HEK293 (cell line): ENCODE data around the gene ZNF175.

Experiments used
- CTCF ChIA-PET: fragments of 350-600 bp; formaldehyde crosslinking; extraction: SDS; loops from one replicate; lab custom pipeline; 2021; ENCODE audit warnings: antibody characterized with exemption; lab: Yijun Ruan, JAX
- POLR2A ChIA-PET: fragments of 300-600 bp; formaldehyde crosslinking; extraction: SDS; loops from one replicate; lab custom pipeline; 2020; ENCODE audit warnings: antibody characterized with exemption, inconsistent platforms; lab: Yijun Ruan, JAX
- H3K27ac ChIP-seq: fragments of 200-500 bp; sonication (Bioruptor generic); 2 replicates; pipeline ENCODE4 v1.5.1; 2014; ENCODE audit warnings: low read depth, low read length, control low read depth, inconsistent platforms; ENCODE audit errors: extremely low read depth
- H3K36me3 ChIP-seq, 2 experiments: fragments of 200-500 bp in 1 of 2; sonication (Bioruptor generic) in 1 of 2; 1 replicate in 1 of 2; 2 replicates in 1 of 2; pipeline ENCODE4 v1.5.1; 2014 to 2017; ENCODE audit warnings: inconsistent platforms in 2 of 2, low read length in 2 of 2; ENCODE audit not compliant: control insufficient read depth in 2 of 2, insufficient read depth in 1 of 2
- H3K4me1 ChIP-seq: fragments of 200-500 bp; sonication (Bioruptor generic); 2 replicates; pipeline ENCODE4 v1.5.1; 2014; ENCODE audit warnings: mild to moderate bottlenecking, low read length, inconsistent platforms; ENCODE audit not compliant: control insufficient read depth, insufficient read depth
- H3K4me3 ChIP-seq: 2 replicates; pipeline ENCODE4 v1.5.1; 2011; ENCODE audit warnings: low read depth, mild to moderate bottlenecking, control low read depth, low read length, moderate library complexity
- H3K9me3 ChIP-seq: fragments of 200-500 bp; sonication (Bioruptor generic); 2 replicates; pipeline ENCODE4 v1.5.1; 2014; ENCODE audit warnings: low read depth, low read length, inconsistent platforms; ENCODE audit not compliant: control insufficient read depth, insufficient read depth
- MZF1 ChIP-seq: fragments of 450-650 bp; formaldehyde crosslinking; IDR thresholded peaks from 2 replicates; pipeline ENCODE4 v1.5.1; 2017; ENCODE audit warnings: missing biosample characterization, missing genetic modification characterization, borderline replicate concordance
- REPIN1 ChIP-seq: fragments of 450-650 bp; formaldehyde crosslinking; IDR thresholded peaks from 2 replicates; pipeline ENCODE4 v1.5.1; 2017; ENCODE audit warnings: missing biosample characterization, missing genetic modification characterization, low read depth
- SETDB1 ChIP-seq: IDR thresholded peaks from one replicate; pipeline ENCODE4 v1.6.1; 2017; ENCODE audit warnings: mild to moderate bottlenecking, low read length, moderate library complexity, mixed read lengths; ENCODE audit not compliant: insufficient read length
- ZFP37 ChIP-seq: fragments of 450-650 bp; formaldehyde crosslinking; IDR thresholded peaks from 2 replicates; pipeline ENCODE4 v1.5.1; 2016; ENCODE audit warnings: missing biosample characterization, missing genetic modification characterization
- ZNF112 ChIP-seq: fragments of 450-650 bp; formaldehyde crosslinking; IDR thresholded peaks from 2 replicates; pipeline ENCODE4 v1.5.0; 2017; ENCODE audit warnings: missing biosample characterization, missing genetic modification characterization
- ZNF239 ChIP-seq: fragments of 450-650 bp; formaldehyde crosslinking; IDR thresholded peaks from 2 replicates; pipeline ENCODE4 v1.5.1; 2016; ENCODE audit warnings: missing biosample characterization, missing genetic modification characterization
- ZNF24 ChIP-seq: fragments of 450-650 bp; formaldehyde crosslinking; IDR thresholded peaks from 2 replicates; pipeline ENCODE4 v1.5.1; 2016; ENCODE audit warnings: missing biosample characterization, missing genetic modification characterization
- ZNF274 ChIP-seq, 2 experiments: fragments of 200-500 bp in 1 of 2; fragments of 450-650 bp in 1 of 2; sonication (Bioruptor generic) in 1 of 2; formaldehyde crosslinking in 1 of 2; IDR thresholded peaks; 2 replicates each; pipeline versions ENCODE4 v1.5.1 to v1.6.1; 2014 to 2016; ENCODE audit warnings: borderline replicate concordance in 1 of 2, inconsistent platforms in 1 of 2, low read length in 1 of 2, missing biosample characterization in 1 of 2, missing genetic modification characterization in 1 of 2
- ZNF335 ChIP-seq: fragments of 450-650 bp; formaldehyde crosslinking; conservative IDR thresholded peaks from 2 replicates; pipeline ENCODE4 v1.5.1; 2016; ENCODE audit warnings: missing biosample characterization, missing genetic modification characterization
- ZNF354C ChIP-seq: fragments of 450-650 bp; formaldehyde crosslinking; IDR thresholded peaks from 2 replicates; pipeline ENCODE4 v1.5.1; 2016; ENCODE audit warnings: missing biosample characterization, missing genetic modification characterization, low read depth, borderline replicate concordance
- ZNF544 ChIP-seq: fragments of 450-650 bp; formaldehyde crosslinking; IDR thresholded peaks from 2 replicates; pipeline ENCODE4 v1.5.0; 2017; ENCODE audit warnings: missing biosample characterization, missing genetic modification characterization
- ZNF560 ChIP-seq: fragments of 450-650 bp; formaldehyde crosslinking; IDR thresholded peaks from 2 replicates; pipeline ENCODE4 v1.5.1; 2017; ENCODE audit warnings: missing biosample characterization, missing genetic modification characterization, borderline replicate concordance
- ZNF585B ChIP-seq: fragments of 450-650 bp; formaldehyde crosslinking; IDR thresholded peaks from 2 replicates; pipeline ENCODE4 v1.5.1; 2016; ENCODE audit warnings: missing biosample characterization, missing genetic modification characterization
- ZNF621 ChIP-seq: fragments of 450-650 bp; formaldehyde crosslinking; IDR thresholded peaks from 2 replicates; pipeline ENCODE4 v1.5.1; 2017; ENCODE audit warnings: missing biosample characterization, missing genetic modification characterization
- ZNF626 ChIP-seq: fragments of 450-650 bp; sonication (Bioruptor Pico); formaldehyde crosslinking; IDR thresholded peaks from 2 replicates; pipeline ENCODE4 v1.5.1; 2018; ENCODE audit warnings: missing biosample characterization, missing genetic modification characterization, inconsistent platforms
- ZNF677 ChIP-seq: fragments of 450-650 bp; IDR thresholded peaks from 2 replicates; pipeline ENCODE4 v1.5.0; 2018; ENCODE audit warnings: missing biosample characterization, mild to moderate bottlenecking, missing genetic modification characterization, moderate library complexity
- ZNF792 ChIP-seq: fragments of 450-650 bp; formaldehyde crosslinking; IDR thresholded peaks from 2 replicates; pipeline ENCODE4 v1.5.1; 2016; ENCODE audit warnings: missing biosample characterization, missing genetic modification characterization
- TF ChIP-seq, protein P1 (sequence below): sonication (generic); formaldehyde crosslinking; IDR thresholded peaks from 2 replicates; pipeline ENCODE4 v1.8.1; 2022; ENCODE audit warnings: mild to moderate bottlenecking, moderate library complexity, missing genetic modification reagents
- TF ChIP-seq, protein P2 (sequence below): fragments of 450-650 bp; formaldehyde crosslinking; conservative IDR thresholded peaks from 2 replicates; pipeline ENCODE4 v1.5.1; 2016; ENCODE audit warnings: low read depth, missing biosample characterization, missing genetic modification characterization
- TF ChIP-seq, protein P3 (sequence below): fragments of 450-650 bp; formaldehyde crosslinking; IDR thresholded peaks from 2 replicates; pipeline ENCODE4 v1.5.1; 2016; ENCODE audit warnings: missing biosample characterization, missing genetic modification characterization

Gene ZNF175

DNA sequence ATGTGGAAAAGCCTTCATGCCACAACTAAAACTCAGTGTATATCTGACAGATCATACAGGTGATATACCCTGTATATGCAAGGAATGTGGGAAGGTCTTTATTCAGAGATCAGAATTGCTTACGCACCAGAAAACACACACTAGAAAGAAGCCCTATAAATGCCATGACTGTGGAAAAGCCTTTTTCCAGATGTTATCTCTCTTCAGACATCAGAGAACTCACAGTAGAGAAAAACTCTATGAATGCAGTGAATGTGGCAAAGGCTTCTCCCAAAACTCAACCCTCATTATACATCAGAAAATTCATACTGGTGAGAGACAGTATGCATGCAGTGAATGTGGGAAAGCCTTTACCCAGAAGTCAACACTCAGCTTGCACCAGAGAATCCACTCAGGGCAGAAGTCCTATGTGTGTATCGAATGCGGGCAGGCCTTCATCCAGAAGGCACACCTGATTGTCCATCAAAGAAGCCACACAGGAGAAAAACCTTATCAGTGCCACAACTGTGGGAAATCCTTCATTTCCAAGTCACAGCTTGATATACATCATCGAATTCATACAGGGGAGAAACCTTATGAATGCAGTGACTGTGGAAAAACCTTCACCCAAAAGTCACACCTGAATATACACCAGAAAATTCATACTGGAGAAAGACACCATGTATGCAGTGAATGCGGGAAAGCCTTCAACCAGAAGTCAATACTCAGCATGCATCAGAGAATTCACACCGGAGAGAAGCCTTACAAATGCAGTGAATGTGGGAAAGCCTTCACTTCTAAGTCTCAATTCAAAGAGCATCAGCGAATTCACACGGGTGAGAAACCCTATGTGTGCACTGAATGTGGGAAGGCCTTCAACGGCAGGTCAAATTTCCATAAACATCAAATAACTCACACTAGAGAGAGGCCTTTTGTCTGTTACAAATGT, 16.4 kb downstream of the ZNF175 start:
- H3K4me3 ChIP-seq = no peak overlapping the region
- H3K9me3 ChIP-seq = no peaks in the 10 kb centered on the region
- peaks cover 12 to 53% of the 10 kb centered on the region in 2 experiments for H3K36me3 ChIP-seq

DNA sequence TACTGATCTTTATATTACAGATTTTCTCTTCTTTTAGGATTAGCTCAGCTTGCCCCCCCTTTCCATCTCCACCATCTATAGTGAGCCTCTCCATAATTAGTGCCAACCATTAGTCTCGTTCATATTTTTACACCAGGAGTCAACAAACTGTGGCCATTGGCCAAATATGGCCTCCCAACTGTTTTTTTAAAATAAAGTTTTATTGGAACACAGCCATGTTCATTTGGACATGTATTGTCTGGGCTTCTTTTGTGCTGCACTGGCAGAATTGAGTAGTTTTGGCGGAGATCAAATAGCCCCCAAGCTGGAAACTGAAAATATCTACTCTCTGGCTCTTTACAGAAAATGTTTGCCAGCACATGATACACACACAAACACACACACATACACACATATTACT, 18.4 kb downstream of the ZNF175 start:
- Histone ChIP-seq H3K4me1 (no peaks in the 10 kb centered on the region), H3K4me3 (no peak overlapping the region), H3K27ac (no peak overlapping the region), H3K9me3 (no peaks in the 10 kb centered on the region), H3K36me3 (peaks cover 5 to 33% of the 10 kb centered on the region in 2 experiments; a peak in 2 of 3 replicates)
- POLR2A ChIA-PET = no interaction called here
- CTCF ChIA-PET = no interaction called here
- TF ChIP-seq REPIN1 (tag by site-specific recombination) = no peak

More for the DNA sequence above, 16.4 kb downstream of the ZNF175 start:
- no peaks in the 10 kb centered on the region for H3K4me1 ChIP-seq
- ChIA-PET POLR2A (no interaction called here), CTCF (interaction anchor here (0.6 kb wide), 1 partner anchor 24 kb away, joined by 4 read pairs; no protein-coding TSS in a partner anchor)
- H3K27ac ChIP-seq = no peak overlapping the region
- TF ChIP-seq ZNF239 (0 out of 2 replicates have a peak, but pooled peaks have one; percentile 59), SETDB1 (peak; percentile 93), ZFP37 (no peak), ZNF274 (IDR thresholded peaks at IDR 0.05; ENCODE audit: low read length) (no peak), ZNF274 (tag by site-specific recombination; IDR thresholded peaks at IDR 0.05; ENCODE audit: borderline replicate concordance) (peak; percentile 27; the same call in 1 of the 2 replicates)

DNA sequence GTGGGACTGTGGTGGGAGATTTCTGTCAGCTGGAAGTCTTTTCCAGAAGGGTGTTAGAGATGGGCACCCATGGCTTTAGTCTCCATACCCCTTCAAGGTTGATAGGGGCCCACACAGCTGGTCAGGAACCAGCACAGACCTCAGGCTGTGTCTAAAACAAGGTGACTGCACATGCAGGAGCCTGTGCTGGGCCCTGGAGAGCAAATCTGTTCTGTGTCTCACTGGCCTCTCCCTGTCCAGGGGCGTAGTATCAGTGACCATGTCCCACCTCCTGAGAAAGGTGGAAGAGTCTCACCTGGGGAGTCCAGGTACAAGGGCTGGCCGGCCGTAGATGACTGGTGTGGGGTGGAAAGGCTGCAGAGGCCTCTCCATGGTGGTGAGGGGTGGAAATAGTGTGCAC, 19.4 kb downstream of the ZNF175 start:
- no peak overlapping the region for H3K27ac ChIP-seq
- TF ChIP-seq, protein P1, sequence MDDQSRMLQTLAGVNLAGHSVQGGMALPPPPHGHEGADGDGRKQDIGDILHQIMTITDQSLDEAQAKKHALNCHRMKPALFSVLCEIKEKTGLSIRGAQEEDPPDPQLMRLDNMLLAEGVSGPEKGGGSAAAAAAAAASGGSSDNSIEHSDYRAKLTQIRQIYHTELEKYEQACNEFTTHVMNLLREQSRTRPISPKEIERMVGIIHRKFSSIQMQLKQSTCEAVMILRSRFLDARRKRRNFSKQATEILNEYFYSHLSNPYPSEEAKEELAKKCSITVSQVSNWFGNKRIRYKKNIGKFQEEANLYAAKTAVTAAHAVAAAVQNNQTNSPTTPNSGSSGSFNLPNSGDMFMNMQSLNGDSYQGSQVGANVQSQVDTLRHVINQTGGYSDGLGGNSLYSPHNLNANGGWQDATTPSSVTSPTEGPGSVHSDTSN (CRISPR knock-in tag) = no peak
- TF ChIP-seq ZNF544 (tag by site-specific recombination) (no peak), ZNF354C (tag by site-specific recombination) (no peak), ZNF677 (no peak), ZNF112 (tag by site-specific recombination) (no peak), ZNF585B (tag by site-specific recombination) (no peak), MZF1 (tag by site-specific recombination) (no peak), ZNF792 (no peak), ZNF560 (tag by site-specific recombination) (no peak), ZNF626 (tag by site-specific recombination) (no peak), ZNF335 (tag by site-specific recombination) (no peak), ZNF621 (no peak), ZNF24 (tag by site-specific recombination) (no peak)
- TF ChIP-seq, protein P2, sequence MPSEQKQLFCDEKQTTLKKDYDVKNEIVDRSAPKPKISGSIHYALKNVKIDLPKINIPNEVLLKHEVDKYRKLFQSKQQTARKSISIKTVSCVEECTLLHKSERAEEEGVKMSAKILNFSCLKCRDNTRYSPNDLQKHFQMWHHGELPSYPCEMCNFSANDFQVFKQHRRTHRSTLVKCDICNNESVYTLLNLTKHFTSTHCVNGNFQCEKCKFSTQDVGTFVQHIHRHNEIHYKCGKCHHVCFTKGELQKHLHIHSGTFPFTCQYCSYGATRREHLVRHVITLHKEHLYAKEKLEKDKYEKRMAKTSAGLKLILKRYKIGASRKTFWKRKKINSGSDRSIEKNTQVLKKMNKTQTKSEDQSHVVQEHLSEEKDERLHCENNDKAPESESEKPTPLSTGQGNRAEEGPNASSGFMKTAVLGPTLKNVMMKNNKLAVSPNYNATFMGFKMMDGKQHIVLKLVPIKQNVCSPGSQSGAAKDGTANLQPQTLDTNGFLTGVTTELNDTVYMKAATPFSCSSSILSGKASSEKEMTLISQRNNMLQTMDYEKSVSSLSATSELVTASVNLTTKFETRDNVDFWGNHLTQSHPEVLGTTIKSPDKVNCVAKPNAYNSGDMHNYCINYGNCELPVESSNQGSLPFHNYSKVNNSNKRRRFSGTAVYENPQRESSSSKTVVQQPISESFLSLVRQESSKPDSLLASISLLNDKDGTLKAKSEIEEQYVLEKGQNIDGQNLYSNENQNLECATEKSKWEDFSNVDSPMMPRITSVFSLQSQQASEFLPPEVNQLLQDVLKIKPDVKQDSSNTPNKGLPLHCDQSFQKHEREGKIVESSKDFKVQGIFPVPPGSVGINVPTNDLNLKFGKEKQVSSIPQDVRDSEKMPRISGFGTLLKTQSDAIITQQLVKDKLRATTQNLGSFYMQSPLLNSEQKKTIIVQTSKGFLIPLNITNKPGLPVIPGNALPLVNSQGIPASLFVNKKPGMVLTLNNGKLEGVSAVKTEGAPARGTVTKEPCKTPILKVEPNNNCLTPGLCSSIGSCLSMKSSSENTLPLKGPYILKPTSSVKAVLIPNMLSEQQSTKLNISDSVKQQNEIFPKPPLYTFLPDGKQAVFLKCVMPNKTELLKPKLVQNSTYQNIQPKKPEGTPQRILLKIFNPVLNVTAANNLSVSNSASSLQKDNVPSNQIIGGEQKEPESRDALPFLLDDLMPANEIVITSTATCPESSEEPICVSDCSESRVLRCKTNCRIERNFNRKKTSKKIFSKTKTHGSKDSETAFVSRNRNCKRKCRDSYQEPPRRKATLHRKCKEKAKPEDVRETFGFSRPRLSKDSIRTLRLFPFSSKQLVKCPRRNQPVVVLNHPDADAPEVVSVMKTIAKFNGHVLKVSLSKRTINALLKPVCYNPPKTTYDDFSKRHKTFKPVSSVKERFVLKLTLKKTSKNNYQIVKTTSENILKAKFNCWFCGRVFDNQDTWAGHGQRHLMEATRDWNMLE (tag by site-specific recombination) = no peak
- TF ChIP-seq, protein P3, sequence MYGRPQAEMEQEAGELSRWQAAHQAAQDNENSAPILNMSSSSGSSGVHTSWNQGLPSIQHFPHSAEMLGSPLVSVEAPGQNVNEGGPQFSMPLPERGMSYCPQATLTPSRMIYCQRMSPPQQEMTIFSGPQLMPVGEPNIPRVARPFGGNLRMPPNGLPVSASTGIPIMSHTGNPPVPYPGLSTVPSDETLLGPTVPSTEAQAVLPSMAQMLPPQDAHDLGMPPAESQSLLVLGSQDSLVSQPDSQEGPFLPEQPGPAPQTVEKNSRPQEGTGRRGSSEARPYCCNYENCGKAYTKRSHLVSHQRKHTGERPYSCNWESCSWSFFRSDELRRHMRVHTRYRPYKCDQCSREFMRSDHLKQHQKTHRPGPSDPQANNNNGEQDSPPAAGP (tag by site-specific recombination) = no peak
- ChIA-PET POLR2A (no interaction called here), CTCF (no interaction called here)
- no peak overlapping the region for H3K4me3 ChIP-seq
- H3K9me3 ChIP-seq = no peaks in the 10 kb centered on the region
- no peaks in the 10 kb centered on the region for H3K4me1 ChIP-seq
- peaks cover 0 to 25% of the 10 kb centered on the region in 2 experiments; a peak in 1 of 3 replicates for H3K36me3 ChIP-seq
